HG02610 (cell line): ENCODE results near the gene PNPT1.
"Not testable (repeated sequence)": the region's sequence is repeated elsewhere in the genome, so short reads cannot be mapped to it uniquely, and the experiment has no call there.

Experiments
- ATAC-seq: cut with Tn5 transposase; IDR thresholded peaks from one replicate; pipeline ENCODE4 v1.9.1; 2021; ENCODE audit warnings: mild to moderate bottlenecking, moderate library complexity; ENCODE audit not compliant: unreplicated experiment

PNPT1 gene

DNA sequence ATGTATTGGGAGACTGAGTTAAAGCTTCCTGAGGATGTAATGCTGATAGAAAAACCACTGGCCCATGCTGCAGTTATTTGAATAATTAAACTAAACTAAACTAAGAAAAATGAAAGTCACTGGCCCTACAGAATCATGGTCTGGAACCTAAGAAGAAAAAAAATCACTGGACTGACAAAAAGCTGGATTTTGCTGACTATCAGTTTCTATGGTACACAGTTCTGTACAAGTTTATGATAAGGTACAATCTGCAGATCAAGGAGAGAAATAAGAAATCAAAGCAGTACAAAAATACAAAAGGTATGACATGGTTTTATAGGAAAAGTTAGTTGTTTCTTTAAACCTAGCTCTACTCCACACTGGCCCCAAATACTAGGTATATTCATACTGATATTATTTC is 91.8 kb downstream of the PNPT1 start:
- ATAC-seq, result no peak

DNA sequence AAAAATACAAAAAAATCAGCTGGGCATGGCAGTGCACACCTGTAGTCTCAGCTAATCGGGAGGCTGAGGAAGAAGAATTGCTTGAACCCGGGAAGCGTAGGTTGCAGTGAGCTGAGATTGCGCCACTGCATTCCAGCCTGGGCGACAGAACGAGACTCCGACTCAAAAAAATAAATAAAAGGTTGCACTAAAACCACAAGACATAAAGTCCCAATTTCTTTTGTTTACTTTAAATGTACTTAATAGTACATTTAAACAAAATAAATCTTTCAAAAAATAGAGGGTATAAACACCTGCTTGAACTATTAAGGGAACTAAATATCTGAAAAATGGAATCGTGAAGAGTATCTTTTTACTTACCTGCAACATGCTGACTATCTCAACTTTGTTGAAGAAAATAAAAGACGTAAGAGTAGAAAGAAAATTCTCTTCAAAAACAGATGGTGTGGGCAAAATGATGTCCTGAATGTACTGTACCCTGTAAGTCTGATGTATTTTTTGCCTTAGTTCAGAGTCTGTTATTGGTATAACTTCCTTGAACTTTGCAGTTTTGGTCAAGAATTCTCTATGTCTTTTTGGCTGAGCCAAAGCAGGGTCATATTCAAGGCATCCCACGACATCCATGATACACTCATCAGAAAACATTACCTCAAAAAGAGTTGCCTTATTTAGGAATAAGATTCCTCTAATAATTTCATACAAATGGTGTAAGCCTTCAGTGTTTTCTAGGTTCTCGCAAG is 95.4 kb downstream of the PNPT1 start:
- ATAC-seq, result no peak

DNA sequence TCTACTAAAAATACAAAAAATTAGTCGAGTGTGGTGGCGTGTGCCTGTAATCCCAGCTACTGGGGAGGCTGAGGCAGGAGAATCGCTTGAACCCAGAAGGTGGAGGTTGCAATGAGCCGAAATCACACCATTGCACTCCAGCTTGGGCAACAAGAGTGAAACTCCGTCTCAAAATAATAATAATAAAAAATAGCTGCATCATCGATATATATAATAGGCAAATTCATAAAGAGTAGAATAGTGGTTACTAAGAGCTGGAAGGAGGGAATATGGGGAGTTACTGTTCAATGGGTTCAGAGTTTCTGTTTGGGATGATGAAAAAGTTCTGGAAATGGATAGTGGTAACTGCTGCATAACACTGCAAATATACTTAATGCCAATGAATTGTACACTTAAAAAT is 96.8 kb downstream of the PNPT1 start:
- not testable (repeated sequence) for ATAC-seq

DNA sequence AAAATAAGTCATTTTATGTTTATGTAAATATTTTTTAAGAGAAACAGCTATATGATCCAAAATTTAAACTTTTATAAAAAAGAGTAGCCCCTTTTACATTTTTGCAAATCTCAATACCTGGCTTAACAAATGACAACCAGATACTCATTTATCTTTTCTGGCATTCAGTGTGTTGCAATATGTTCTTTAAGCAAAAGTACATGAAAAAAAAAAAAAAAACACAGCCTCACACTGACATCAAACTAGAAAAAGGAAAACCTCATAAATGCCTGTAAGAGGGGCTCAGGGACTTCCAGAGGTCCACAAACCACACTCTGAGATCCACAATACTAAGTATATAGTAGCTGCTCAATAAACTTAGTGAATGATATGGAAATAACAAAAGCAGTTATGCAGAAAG is 98.1 kb downstream of the PNPT1 start:
- ATAC-seq, result no peak

DNA sequence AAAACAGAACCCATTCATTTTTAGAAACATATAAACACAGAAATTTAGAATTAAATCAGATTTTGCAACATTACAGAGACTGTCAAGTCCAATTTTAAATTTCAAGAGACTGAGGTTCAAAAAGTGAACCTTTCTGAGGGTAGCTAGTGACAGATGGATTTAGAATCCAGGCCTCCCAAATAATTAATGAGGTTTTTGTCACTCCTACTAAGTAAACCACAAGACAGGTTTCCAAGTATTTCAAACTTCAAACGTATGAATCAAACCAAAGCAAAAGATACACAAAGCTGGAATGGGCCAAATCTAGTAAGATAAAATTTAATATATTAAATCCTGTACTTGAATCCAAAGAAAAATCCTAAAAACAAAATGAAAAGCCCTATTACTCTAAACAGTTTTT is 101.5 kb downstream of the PNPT1 start:
- ATAC-seq, result no peak

DNA sequence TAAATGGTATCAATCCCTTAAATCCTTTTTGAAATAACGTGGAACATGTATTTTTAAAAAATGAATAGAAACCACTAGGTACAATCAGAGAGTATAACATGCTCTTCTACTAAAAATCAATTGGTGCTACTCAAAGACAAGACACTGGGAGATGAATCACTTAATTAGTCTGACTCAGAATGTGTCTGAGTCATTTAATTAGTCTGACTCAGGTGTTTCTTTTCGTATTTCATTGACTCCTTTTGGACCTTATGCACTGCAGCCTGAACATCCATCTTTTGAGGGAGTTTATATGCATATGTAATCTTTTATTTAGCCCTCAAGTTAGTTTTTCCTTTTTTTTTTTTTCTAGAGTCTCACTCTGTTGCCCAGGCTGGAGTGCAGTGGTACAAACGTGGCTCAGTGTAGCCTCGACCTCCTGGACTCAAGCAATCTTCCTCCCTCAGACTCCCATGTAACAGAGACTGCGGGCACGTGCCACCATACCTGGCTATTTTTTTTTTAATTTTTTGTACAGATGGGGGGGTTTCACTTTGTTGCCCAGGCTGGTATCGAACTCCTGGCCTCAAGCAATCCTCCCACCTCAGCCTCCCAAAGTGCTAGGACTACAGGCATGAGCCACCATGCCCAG is 102.7 kb downstream of the PNPT1 start:
- ATAC-seq, result peak; percentile 99

DNA sequence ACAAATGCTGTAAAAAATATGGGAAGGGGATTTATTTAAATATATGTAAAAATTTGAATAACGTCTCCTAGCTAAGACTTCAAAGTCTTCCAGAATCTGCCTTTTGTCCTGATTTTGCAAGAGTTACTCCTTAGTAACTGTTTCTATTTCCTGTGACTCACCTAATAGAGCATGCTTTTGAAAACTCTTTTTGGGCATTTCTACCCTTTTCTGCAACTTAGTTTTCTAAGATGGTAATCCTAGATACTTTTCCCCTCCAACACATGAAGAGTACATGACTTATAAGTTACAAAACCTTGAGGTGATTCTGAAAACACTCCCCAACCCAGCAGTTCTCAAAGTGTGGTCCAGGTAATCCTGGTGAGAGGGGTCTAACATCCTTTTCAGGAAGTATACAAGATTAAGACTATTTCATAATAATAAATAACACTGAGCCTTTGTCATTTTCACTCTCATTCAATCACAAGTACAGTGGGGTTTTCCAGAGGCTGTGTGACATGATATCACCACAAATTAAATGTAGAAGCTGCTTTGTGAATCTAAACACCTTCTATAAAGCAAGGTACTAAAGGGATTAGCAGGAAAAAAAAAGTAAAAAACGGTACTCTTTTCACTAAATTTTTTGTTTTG is 108.1 kb downstream of the PNPT1 start:
- ATAC-seq, result no peak
